ENCODE results near the gene DNAJC11.

DNA sequence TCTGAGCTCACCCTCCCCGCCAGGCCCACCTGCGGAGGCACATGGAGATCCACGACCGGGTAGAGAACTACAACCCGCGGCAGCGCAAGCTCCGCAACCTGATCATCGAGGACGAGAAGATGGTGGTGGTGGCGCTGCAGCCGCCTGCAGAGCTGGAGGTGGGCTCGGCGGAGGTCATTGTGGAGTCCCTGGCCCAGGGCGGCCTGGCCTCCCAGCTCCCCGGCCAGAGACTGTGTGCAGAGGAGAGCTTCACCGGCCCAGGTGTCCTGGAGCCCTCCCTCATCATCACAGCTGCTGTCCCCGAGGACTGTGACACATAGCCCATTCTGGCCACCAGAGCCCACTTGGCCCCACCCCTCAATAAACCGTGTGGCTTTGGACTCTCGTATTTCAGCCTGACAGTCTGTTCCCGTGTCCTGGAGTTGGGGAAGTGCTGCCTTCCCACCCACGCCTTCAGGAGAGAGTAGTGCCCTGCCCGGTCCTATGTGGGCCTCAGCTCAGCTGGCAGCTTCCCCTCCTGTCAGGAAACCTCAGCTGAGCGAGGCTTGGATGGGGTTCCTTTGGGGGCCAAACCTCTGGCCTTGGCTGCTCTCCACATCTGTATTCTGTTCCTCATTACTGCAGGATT lies 112.6 kb downstream of the DNAJC11 start:
- TF ChIP-seq CHD2 (IDR thresholded peaks at IDR 0.05; ENCODE audit: low read length, partially characterized antibody) = no peak
- TF ChIP-seq, protein P1, sequence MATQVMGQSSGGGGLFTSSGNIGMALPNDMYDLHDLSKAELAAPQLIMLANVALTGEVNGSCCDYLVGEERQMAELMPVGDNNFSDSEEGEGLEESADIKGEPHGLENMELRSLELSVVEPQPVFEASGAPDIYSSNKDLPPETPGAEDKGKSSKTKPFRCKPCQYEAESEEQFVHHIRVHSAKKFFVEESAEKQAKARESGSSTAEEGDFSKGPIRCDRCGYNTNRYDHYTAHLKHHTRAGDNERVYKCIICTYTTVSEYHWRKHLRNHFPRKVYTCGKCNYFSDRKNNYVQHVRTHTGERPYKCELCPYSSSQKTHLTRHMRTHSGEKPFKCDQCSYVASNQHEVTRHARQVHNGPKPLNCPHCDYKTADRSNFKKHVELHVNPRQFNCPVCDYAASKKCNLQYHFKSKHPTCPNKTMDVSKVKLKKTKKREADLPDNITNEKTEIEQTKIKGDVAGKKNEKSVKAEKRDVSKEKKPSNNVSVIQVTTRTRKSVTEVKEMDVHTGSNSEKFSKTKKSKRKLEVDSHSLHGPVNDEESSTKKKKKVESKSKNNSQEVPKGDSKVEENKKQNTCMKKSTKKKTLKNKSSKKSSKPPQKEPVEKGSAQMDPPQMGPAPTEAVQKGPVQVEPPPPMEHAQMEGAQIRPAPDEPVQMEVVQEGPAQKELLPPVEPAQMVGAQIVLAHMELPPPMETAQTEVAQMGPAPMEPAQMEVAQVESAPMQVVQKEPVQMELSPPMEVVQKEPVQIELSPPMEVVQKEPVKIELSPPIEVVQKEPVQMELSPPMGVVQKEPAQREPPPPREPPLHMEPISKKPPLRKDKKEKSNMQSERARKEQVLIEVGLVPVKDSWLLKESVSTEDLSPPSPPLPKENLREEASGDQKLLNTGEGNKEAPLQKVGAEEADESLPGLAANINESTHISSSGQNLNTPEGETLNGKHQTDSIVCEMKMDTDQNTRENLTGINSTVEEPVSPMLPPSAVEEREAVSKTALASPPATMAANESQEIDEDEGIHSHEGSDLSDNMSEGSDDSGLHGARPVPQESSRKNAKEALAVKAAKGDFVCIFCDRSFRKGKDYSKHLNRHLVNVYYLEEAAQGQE (IDR thresholded peaks at IDR 0.05; ENCODE audit: low read depth, low read length) = no peak

Data from SK-N-SH (cell line).